Esophagus squamous epithelium (tissue), 5 donors: Measurements from ENCODE around the gene INSM1. TPM values are rescaled to one million over a fixed set of nuclear protein-coding genes. Genes with fewer than 3 reads are reported as not detected.
A peak's percentile ranks its signal among the peaks of the same experiment; 100 is the strongest.

ENCODE experiments used
- DNase-seq: peaks from one replicate; lab custom pipeline; 2025; lab: John Stamatoyannopoulos, UW
- H3K27ac ChIP-seq, 4 donors: fragments of 200-600 bp; sonication (generic); one replicate each; pipeline ENCODE4 v1.5.1; 2016 to 2019; ENCODE audit warnings: mild to moderate bottlenecking in 1 of 4
- H3K27me3 ChIP-seq, 4 donors: fragments of 200-600 bp; sonication (generic); 1 replicate in 3 of 4; 2 replicates in 1 of 4; pipeline versions ENCODE4 v1.5.1 to v1.6.0; 2017 to 2021; ENCODE audit warnings: antibody characterized with exemption in 1 of 4
- H3K36me3 ChIP-seq, 3 donors: fragments of 200-600 bp; sonication (generic); one replicate each; pipeline ENCODE4 v1.5.1; 2016 to 2019
- H3K4me1 ChIP-seq, 3 donors: fragments of 200-600 bp; sonication (generic); one replicate each; pipeline ENCODE4 v1.5.1; 2017 to 2019
- H3K4me3 ChIP-seq, 4 donors: fragments of 200-600 bp; sonication (generic); 1 replicate in 3 of 4; 2 replicates in 1 of 4; pipeline ENCODE4 v1.5.1; 2016 to 2019; ENCODE audit warnings: mild to moderate bottlenecking in 2 of 4, moderate library complexity in 1 of 4
- H3K9me3 ChIP-seq, 3 donors: fragments of 200-600 bp; sonication (generic); one replicate each; pipeline ENCODE4 v1.5.1; 2016 to 2019
- CTCF ChIP-seq, 6 experiments: fragments of 450-650 bp in 4 of 6; fragments of 200-600 bp in 2 of 6; sonication (generic) in 2 of 6; IDR thresholded peaks; one replicate each; pipeline ENCODE4 v1.5.1; 2016 to 2019; ENCODE audit warnings: antibody characterized with exemption in 6 of 6, mild to moderate bottlenecking in 4 of 6, moderate library complexity in 4 of 6
- POLR2A ChIP-seq, 4 donors: fragments of 450-650 bp; IDR thresholded peaks; one replicate each; pipeline ENCODE4 v1.6.1; 2017; ENCODE audit warnings: antibody characterized with exemption in 4 of 4, mild to moderate bottlenecking in 4 of 4, moderate library complexity in 3 of 4
- WGBS, 2 donors: methylation state at CpG; one replicate each; pipeline ENCODE4 v1.1.5; 2018; 5-methylcytosine and 5-hydroxymethylcytosine counted together
- intact Hi-C: fragments of 100-400 bp; cut with DNase I; formaldehyde crosslinking; loops from one replicate; pipeline ENCODE4 v1.15.0; 2022
- total RNA-seq, 4 donors: library from RNA; depleted of rRNA; stranded (reverse); fragments of >200 nt; gene quantifications; one replicate each; pipeline ENCODE4 v1.1.0, GENCODE V29; 2016
- donor health status: DM: yes; HTN: yes; CAD: no.

INSM1 gene
- total RNA-seq, 4 donors from 2014 or later: not detected

- Histone ChIP-seq H3K4me1 (peaks cover 28 to 61% (median 37%) of the 10 kb centered on the region in 3 donors), H3K4me3 (peak overlapping the region in 2 of 4 donors; percentile 5 to 8)
- intact Hi-C loops: loop anchor here (10.0 kb wide), 1 partner anchor 201 kb away; no protein-coding TSS in a partner anchor
Measured at GRCh38 chr20:20363799-20364592, 3.9 kb upstream of the INSM1 start.

GRCh38 chr20:20364593-20365479, 3.1 kb upstream of the INSM1 start:
- intact Hi-C loops: loop anchor here (10.0 kb wide), 1 partner anchor 200 kb away; no protein-coding TSS in a partner anchor
- WGBS, 2 donors: 12% methylated on average over 5 to 30 of the region's 70 CpGs
- H3K27me3 ChIP-seq: peaks cover 40 to 100% (median 42%) of the 10 kb centered on the region in 4 donors

More at GRCh38 chr20:20363799-20364592, 3.9 kb upstream of the INSM1 start:
- TF ChIP-seq POLR2A (IDR thresholded peaks at IDR 0.05) (no peak), CTCF (IDR thresholded peaks at IDR 0.05) (no peak)
- WGBS, 2 donors: 0 to 2% methylated on average over 5 to 37 of the region's 70 CpGs
- Histone ChIP-seq H3K9me3 (no peaks in the 10 kb centered on the region), H3K36me3 (no peaks in the 10 kb centered on the region), H3K27ac (no peak overlapping the region), H3K27me3 (peaks cover 33 to 100% (median 39%) of the 10 kb centered on the region in 4 donors)
- no peak for DNase-seq

GRCh38 chr20:20365480-20366161, 2.3 kb upstream of the INSM1 start:
- Histone ChIP-seq H3K4me1 (peaks cover 25 to 63% (median 48%) of the 10 kb centered on the region in 3 donors), H3K4me3 (no peak overlapping the region), H3K27ac (no peak overlapping the region), H3K9me3 (no peaks in the 10 kb centered on the region), H3K36me3 (no peaks in the 10 kb centered on the region), H3K27me3 (peaks cover 43 to 100% (median 47%) of the 10 kb centered on the region in 4 donors)
- TF ChIP-seq CTCF (IDR thresholded peaks at IDR 0.05): no peak
- no peak for TF ChIP-seq POLR2A (IDR thresholded peaks at IDR 0.05)
- intact Hi-C loops: loop anchor here (10.0 kb wide), 1 partner anchor 199 kb away; no protein-coding TSS in a partner anchor
- WGBS, 2 donors: 12 to 17% methylated on average over 15 to 18 of the region's 18 CpGs
- no peak for DNase-seq

More at GRCh38 chr20:20364593-20365479, 3.1 kb upstream of the INSM1 start:
- Histone ChIP-seq H3K9me3 (no peaks in the 10 kb centered on the region), H3K27ac (no peak overlapping the region), H3K36me3 (no peaks in the 10 kb centered on the region), H3K4me3 (peak overlapping the region in 2 of 4 donors; percentile 5 to 8), H3K4me1 (peaks cover 31 to 69% (median 46%) of the 10 kb centered on the region in 3 donors)
- TF ChIP-seq CTCF (IDR thresholded peaks at IDR 0.05): no peak
- no peak for TF ChIP-seq POLR2A (IDR thresholded peaks at IDR 0.05)
- DNase-seq: no peak

GRCh38 chr20:20366551-20366875, 1.4 kb upstream of the INSM1 start:
- no peak for TF ChIP-seq CTCF (IDR thresholded peaks at IDR 0.05)
- no peak for TF ChIP-seq POLR2A (IDR thresholded peaks at IDR 0.05)
- intact Hi-C loops: loop anchor here (10.0 kb wide), 1 partner anchor 198 kb away; no protein-coding TSS in a partner anchor
- Histone ChIP-seq H3K27ac (no peak overlapping the region), H3K4me1 (peaks cover 23 to 60% (median 48%) of the 10 kb centered on the region in 3 donors), H3K4me3 (peak overlapping the region in 1 of 4 donors; percentile 63), H3K36me3 (no peaks in the 10 kb centered on the region), H3K9me3 (no peaks in the 10 kb centered on the region), H3K27me3 (peaks cover 47 to 100% (median 51%) of the 10 kb centered on the region in 4 donors)
- DNase-seq: no peak
- WGBS, 2 donors: 0 to 17% methylated on average over 4 to 8 of the region's 19 CpGs
